GM06990 (cell line): ENCODE measurements around the gene MED28.

Experiments
- DNase-seq: peaks from one replicate; pipeline ENCODE4 v3.0.0-alpha.2; 2011; ENCODE audit not compliant: insufficient read length; ENCODE audit errors: extremely low read depth
- H3K27me3 ChIP-seq: replicated peaks from 2 replicates; pipeline ENCODE4 v1.6.0; 2011; ENCODE audit warnings: low read length; ENCODE audit not compliant: control insufficient read depth, insufficient read depth
- H3K36me3 ChIP-seq: 2 replicates; pipeline ENCODE4 v1.5.1; 2011; ENCODE audit warnings: low read length; ENCODE audit not compliant: control insufficient read depth, insufficient read depth
- H3K4me3 ChIP-seq: replicated peaks from 2 replicates; pipeline ENCODE4 v1.5.1; 2011; ENCODE audit warnings: low read depth, mild to moderate bottlenecking, control low read depth, low read length
- TF ChIP-seq, protein P1 (sequence below): IDR thresholded peaks from 2 replicates; pipeline ENCODE4 v1.5.1; 2011; ENCODE audit warnings: low read length, control low read depth, mild to moderate bottlenecking, inconsistent platforms; ENCODE audit not compliant: insufficient read depth, poor library complexity, severe bottlenecking

The MED28 gene

DNA sequence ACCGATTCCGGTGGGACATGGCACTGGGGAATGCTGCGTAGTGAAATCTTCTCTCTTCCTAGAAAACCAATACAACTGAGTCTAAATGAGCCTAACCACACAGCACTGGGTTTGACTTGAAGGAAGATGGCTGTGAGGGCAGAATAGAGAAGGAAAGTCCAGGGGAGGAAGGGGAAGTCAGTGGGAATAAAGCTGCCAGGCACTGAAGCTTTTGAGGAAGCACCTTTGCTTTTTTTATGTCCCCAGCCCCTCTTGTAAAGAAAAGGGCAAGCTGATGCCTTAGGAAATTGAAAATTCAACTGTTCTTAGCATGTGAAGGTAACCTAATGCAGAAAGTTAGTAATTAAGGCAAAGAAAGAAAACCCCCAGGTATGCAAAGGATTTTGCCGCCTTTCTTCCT, 20.6 kb downstream of the MED28 start:
- peaks cover 8% of the 10 kb centered on the region for H3K36me3 ChIP-seq

DNA sequence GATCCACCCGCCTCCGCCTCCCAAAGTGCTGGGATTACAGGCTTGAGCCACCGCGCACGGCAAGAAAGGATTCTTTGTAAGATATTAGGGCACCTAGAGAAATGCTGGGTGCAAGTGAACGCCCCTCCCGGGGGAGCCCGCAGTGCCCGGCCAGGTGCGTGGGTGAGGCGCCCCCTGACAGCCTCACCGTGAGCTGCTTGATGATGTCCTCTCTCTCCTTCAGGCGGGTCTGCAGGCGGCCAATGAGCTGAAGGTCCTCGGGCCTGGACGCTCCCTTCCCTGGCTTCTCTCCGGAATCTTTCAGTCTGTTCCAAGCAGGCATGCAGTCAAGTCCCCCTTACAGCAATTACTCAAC, 21.9 kb downstream of the MED28 start:
- TF ChIP-seq, protein P1, sequence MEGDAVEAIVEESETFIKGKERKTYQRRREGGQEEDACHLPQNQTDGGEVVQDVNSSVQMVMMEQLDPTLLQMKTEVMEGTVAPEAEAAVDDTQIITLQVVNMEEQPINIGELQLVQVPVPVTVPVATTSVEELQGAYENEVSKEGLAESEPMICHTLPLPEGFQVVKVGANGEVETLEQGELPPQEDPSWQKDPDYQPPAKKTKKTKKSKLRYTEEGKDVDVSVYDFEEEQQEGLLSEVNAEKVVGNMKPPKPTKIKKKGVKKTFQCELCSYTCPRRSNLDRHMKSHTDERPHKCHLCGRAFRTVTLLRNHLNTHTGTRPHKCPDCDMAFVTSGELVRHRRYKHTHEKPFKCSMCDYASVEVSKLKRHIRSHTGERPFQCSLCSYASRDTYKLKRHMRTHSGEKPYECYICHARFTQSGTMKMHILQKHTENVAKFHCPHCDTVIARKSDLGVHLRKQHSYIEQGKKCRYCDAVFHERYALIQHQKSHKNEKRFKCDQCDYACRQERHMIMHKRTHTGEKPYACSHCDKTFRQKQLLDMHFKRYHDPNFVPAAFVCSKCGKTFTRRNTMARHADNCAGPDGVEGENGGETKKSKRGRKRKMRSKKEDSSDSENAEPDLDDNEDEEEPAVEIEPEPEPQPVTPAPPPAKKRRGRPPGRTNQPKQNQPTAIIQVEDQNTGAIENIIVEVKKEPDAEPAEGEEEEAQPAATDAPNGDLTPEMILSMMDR: no peak
- Histone ChIP-seq H3K27me3 (no peaks in the 10 kb centered on the region), H3K4me3 (no peak overlapping the region), H3K36me3 (peaks cover 8% of the 10 kb centered on the region)
- no peak for DNase-seq

More for the DNA sequence above, 20.6 kb downstream of the MED28 start:
- Histone ChIP-seq H3K4me3 (no peak overlapping the region), H3K27me3 (no peaks in the 10 kb centered on the region)
- DNase-seq: no peak
- TF ChIP-seq, protein P1: no peak

DNA sequence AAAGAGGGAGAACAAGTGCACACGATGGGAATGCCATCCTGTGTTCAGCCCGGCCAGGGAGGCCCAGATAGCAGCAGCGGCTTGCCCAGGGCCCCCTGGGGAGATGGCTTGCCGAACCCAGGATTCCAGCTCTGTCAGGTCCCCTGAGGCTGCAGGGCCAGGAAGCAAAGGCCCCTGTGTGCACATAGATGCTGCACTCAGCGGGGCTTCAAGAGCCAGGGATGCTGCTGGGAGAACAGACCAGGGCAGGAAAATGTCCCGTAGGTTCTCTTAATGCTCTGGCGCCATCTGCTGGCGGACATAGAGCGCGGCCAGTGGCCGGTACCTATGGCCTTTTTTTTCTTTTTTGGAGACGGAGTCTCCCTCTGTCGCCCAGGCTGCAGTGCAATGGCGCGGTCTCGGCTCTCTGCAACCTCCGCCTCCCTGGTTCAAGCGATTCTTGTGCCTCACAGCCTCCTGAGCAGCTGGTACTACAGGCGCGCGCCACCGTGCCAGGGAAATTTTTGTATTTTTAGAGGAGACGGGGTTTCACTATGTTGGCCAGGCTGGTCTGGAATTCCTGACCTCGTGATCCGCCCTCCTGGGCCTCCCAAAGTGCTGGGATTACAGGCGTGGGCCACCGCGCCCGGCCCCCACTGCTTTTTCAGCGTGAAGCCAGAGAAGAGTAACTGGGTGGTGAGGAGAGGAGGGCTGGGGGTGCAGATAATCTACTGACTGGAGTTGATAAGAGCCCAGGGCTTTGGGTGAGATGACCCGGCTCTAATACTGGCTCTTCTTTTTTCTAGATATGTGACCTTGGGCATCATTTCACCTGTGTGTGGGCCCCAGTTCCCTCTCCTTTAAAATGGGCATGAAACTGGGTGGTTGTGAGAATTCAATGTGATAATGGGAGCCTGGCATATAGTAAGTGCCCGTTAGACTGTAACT, 22.5 kb downstream of the MED28 start:
- Histone ChIP-seq H3K27me3 (no peaks in the 10 kb centered on the region), H3K36me3 (peaks cover 8% of the 10 kb centered on the region), H3K4me3 (no peak overlapping the region)
- DNase-seq: peak; percentile 47
- TF ChIP-seq, protein P1: peak; percentile 95

DNA sequence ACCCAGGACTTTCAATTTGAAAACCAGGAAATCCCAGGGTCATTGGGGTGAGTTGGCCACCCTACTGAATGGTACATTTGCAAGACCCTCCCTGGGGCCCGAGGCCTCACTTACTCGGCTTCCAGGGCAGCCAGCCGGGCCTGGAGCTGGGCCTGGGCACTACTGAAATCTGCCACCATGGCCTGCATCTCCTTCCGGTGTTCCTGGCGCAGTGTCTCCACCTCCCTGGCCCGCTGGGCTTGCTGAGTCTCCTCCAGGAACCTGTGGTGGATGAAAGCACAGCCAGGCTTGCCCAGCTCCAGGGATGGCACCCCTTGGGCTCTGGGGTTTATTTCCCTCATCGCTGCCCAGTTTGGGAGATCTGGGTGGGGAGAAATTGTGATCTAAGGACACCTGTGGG, 24.7 kb downstream of the MED28 start:
- TF ChIP-seq, protein P1: no peak
- no peak overlapping the region for H3K4me3 ChIP-seq
- DNase-seq: no peak
- no peaks in the 10 kb centered on the region for H3K27me3 ChIP-seq
- H3K36me3 ChIP-seq: peaks cover 5% of the 10 kb centered on the region

DNA sequence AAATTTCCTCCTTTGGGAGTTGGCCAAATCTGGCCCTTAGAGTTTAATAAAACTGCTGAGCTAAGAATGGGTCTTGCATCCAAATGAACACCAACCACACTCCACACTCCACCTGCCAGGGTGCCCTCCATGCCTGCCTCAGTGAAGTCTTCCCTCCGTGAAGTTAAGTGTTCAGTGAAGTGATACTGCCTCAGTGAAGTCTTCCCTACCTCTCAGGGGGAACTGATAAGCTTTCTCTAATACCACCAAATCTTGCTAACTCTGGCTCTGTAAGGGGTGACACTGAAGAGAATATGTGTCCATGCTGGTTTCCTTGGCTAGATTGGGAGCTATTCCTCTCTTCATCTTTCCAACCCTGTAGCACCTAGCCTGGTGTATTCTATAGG, 27.9 kb downstream of the MED28 start:
- Histone ChIP-seq H3K36me3 (peaks cover 1% of the 10 kb centered on the region; the same call in 1 of the 2 replicates), H3K27me3 (no peaks in the 10 kb centered on the region), H3K4me3 (no peak overlapping the region)
- DNase-seq: no peak
- TF ChIP-seq, protein P1: no peak

DNA sequence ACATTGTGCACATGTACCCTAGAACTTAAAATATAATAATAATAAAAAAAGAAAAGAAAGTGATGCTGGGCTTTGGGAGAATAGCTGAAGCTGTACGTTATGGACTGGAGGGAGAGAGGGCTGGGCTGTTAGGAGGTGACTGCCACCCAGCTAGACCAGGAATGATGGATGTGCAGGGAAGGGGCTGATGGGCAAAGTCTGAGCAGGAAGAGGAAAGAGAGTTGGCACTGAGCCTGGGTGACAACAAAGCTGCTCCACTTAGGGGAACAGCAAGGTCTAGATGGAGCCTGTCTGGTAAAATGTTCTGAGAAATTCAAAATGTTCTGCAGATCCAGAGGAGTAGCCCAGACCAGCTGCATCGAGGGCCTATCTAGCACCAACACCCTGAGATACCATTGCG, 32.3 kb downstream of the MED28 start:
- H3K4me3 ChIP-seq: no peak overlapping the region
- no peaks in the 10 kb centered on the region for H3K27me3 ChIP-seq
- DNase-seq: no peak
- TF ChIP-seq, protein P1: no peak
- no peaks in the 10 kb centered on the region for H3K36me3 ChIP-seq
